Measurements from ENCODE around the gene AQR. TPM values are rescaled to one million over a fixed set of nuclear protein-coding genes. Genes with fewer than 3 reads are reported as not detected.
"Not testable (repeated sequence)": the region's sequence is repeated elsewhere in the genome, so short reads cannot be mapped to it uniquely, and the experiment has no call there.

The AQR gene
- total RNA-seq, 1 donor from 2014 or later, result 36.8 TPM

DNA sequence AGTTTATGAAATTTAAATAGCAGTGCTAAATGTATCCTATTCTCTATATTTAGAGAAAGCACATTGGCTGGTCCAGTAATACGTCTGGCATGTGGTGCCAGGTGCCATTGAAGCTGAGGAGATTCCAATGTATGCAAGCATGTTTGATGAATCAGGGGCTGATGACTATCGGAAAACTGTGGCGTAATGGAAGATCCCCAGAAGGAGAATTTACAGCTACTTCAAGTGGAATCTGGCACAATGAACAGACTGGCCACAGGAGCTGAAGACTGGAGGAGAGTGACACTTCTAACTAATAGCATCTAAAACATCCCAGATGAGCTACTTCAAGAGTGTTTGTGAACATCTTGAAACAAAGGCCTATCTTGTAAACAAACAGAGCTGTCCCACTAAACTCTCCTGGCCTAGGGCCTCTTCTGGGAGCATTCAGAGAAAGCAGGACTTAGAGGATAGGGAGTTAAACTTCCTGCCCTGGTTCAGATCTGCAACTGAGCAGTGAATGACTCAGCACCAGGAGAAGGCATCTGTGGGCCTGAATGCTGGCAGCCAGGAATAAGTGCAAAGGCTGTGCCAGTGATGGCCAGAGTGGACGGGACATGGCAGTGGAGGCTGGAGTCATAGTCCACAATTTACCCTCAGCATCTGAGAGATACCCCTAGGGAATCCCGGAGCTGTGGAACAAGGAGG is 159.0 kb downstream of the AQR start:
- no peak overlapping the region for H3K4me3 Mint-ChIP-seq
- TF ChIP-seq, protein P1, sequence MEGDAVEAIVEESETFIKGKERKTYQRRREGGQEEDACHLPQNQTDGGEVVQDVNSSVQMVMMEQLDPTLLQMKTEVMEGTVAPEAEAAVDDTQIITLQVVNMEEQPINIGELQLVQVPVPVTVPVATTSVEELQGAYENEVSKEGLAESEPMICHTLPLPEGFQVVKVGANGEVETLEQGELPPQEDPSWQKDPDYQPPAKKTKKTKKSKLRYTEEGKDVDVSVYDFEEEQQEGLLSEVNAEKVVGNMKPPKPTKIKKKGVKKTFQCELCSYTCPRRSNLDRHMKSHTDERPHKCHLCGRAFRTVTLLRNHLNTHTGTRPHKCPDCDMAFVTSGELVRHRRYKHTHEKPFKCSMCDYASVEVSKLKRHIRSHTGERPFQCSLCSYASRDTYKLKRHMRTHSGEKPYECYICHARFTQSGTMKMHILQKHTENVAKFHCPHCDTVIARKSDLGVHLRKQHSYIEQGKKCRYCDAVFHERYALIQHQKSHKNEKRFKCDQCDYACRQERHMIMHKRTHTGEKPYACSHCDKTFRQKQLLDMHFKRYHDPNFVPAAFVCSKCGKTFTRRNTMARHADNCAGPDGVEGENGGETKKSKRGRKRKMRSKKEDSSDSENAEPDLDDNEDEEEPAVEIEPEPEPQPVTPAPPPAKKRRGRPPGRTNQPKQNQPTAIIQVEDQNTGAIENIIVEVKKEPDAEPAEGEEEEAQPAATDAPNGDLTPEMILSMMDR (conservative IDR thresholded peaks at IDR 0.05), result no peak
- H3K9me3 Mint-ChIP-seq, result no peaks in the 10 kb centered on the region
- no peaks in the 10 kb centered on the region for H3K4me1 Mint-ChIP-seq
- no peak for DNase-seq (ENCODE audit: low read depth, low spot score)
- H3K36me3 Mint-ChIP-seq (ENCODE audit: low read depth), result no peaks in the 10 kb centered on the region
- H3K27ac Mint-ChIP-seq (ENCODE audit: unreplicated experiment), result no peak overlapping the region
- peaks cover 2% of the 10 kb centered on the region for H3K27me3 Mint-ChIP-seq (ENCODE audit: low read depth)

DNA sequence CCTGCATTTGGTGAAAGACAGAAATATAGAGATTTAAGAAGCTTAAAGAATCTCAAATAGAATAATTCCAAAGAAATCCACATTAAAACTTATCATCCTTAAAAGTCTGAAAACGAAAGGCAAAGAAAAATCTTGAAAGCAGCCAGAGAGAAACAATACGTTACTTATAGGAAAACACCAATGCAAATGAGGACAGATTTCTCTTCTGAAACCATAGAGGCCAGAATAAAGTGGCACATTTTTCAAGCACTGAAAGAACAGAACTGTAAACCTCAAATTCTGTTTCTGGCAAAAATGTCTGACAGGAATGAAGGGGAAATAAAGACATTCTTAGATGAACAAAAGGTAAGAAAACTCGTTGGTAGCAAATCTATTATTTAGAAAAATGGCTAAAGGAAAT is 160.4 kb downstream of the AQR start:
- Mint-ChIP-seq H3K36me3 (ENCODE audit: low read depth) (no peaks in the 10 kb centered on the region), H3K27me3 (ENCODE audit: low read depth) (no peaks in the 10 kb centered on the region), H3K4me1 (no peaks in the 10 kb centered on the region), H3K9me3 (no peaks in the 10 kb centered on the region), H3K4me3 (no peak overlapping the region), H3K27ac (ENCODE audit: unreplicated experiment) (no peak overlapping the region)
- TF ChIP-seq, protein P1 (conservative IDR thresholded peaks at IDR 0.05), result no peak
- no peak for DNase-seq (ENCODE audit: low read depth, low spot score)

DNA sequence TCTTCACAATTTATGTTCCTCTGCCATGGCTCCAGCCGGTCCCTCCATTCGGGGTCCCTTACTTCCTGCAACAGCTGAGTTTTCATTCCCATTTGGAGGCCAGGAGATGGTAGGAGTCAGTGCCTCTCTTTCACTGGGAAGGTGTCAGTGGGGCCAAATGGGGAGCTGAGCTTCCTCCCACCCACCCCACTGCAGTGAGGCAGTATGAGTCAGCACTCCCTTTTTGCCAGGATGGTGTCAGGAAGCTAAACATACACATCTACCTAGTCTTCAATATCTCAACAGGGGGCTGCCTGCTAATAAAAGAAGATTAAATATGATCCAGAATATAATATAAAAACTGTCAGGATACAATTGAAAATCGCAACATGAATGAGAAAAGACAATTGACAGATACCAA is 161.5 kb downstream of the AQR start:
- Mint-ChIP-seq H3K4me3 (no peak overlapping the region), H3K27ac (ENCODE audit: unreplicated experiment) (no peak overlapping the region), H3K27me3 (ENCODE audit: low read depth) (no peaks in the 10 kb centered on the region), H3K4me1 (no peaks in the 10 kb centered on the region), H3K36me3 (ENCODE audit: low read depth) (no peaks in the 10 kb centered on the region), H3K9me3 (no peaks in the 10 kb centered on the region)
- TF ChIP-seq, protein P1 (conservative IDR thresholded peaks at IDR 0.05), result no peak
- no peak for DNase-seq (ENCODE audit: low read depth, low spot score)

DNA sequence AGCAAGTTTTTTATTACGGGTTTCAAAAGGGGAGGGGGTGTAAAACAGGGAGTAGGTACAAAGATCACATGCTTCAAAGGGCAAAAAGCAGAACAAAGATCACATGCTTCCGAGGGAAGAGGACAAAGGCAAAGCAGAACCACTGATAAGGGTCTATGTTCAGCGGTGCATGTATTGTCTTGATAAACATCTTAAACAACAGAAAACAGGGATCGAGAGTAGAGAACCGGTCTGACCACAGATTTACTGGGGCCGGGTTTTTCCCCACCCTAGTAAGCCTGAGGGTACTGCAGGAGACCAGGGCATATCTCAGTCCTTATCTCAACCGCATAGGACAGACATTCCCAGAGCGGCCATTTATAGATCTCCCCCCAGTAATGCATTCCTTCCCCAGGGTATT is 162.3 kb downstream of the AQR start:
- DNase-seq (ENCODE audit: low read depth, low spot score); H3K36me3 Mint-ChIP-seq (ENCODE audit: low read depth); H3K9me3 Mint-ChIP-seq; H3K27ac Mint-ChIP-seq (ENCODE audit: unreplicated experiment); H3K27me3 Mint-ChIP-seq (ENCODE audit: low read depth); H3K4me1 Mint-ChIP-seq; H3K4me3 Mint-ChIP-seq: not testable (repeated sequence)

DNA sequence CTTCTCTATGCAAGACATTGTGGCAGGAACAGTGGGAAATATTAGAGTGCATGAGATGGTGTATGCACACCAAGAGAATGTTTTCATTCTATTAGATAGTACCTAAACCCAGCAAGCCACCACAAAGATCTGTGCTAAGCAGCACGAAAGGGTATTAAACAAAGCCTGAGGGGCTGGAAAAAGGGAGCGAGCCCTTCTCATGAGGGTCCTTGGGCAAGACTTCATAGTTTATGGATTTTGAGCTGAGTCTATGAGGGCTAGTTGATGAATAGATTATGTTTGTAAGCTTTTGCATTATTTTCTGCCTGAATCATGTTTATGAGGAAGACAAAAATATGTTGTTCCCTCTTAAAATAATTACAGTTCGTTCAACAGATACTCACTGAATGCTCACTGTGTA is 164.8 kb downstream of the AQR start:
- no peak overlapping the region for H3K4me3 Mint-ChIP-seq
- H3K27ac Mint-ChIP-seq (ENCODE audit: unreplicated experiment), result no peak overlapping the region
- H3K27me3 Mint-ChIP-seq (ENCODE audit: low read depth), result peaks cover 2% of the 10 kb centered on the region
- TF ChIP-seq, protein P1 (conservative IDR thresholded peaks at IDR 0.05), result no peak
- no peak for DNase-seq (ENCODE audit: low read depth, low spot score)
- peaks cover 2% of the 10 kb centered on the region for H3K4me1 Mint-ChIP-seq
- H3K9me3 Mint-ChIP-seq, result no peaks in the 10 kb centered on the region
- peaks cover 2% of the 10 kb centered on the region for H3K36me3 Mint-ChIP-seq (ENCODE audit: low read depth)

DNA sequence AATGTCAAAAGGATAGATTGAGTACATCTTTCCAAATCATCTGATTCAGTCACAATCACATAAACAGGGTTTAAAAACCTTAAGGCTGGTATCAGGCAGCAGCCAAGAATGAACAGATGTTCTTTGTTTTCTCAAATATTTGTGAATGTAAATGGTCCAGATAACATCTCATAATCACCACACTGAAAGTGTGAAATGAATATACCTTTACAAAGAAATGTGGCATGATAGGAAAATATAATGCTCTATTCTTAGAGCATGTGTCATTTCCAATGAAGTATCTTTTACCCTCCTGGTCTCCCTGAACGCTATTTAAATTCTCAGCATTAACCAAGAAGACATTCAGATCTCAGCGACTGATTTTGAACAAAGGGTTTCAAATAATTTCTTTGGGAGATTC is 165.4 kb downstream of the AQR start:
- TF ChIP-seq, protein P1 (conservative IDR thresholded peaks at IDR 0.05), result no peak
- H3K9me3 Mint-ChIP-seq, result no peaks in the 10 kb centered on the region
- DNase-seq (ENCODE audit: low read depth, low spot score), result no peak
- H3K27me3 Mint-ChIP-seq (ENCODE audit: low read depth), result peaks cover 3% of the 10 kb centered on the region
- H3K4me1 Mint-ChIP-seq, result peaks cover 5% of the 10 kb centered on the region
- H3K27ac Mint-ChIP-seq (ENCODE audit: unreplicated experiment), result no peak overlapping the region
- H3K4me3 Mint-ChIP-seq, result no peak overlapping the region
- H3K36me3 Mint-ChIP-seq (ENCODE audit: low read depth), result peaks cover 3% of the 10 kb centered on the region
